Stimulated activated CD4-positive, alpha-beta T cell treated with anti-CD3 and anti-CD28 coated beads, Interleukin-1b, Interleukin-23, amount 100 ng/mL, for 1 hour (primary cell): ENCODE measurements around the gene EXOSC1.
"Not testable (repeated sequence)": the region's sequence is repeated elsewhere in the genome, so short reads cannot be mapped to it uniquely, and the experiment has no call there.

Experiments used
- DNase-seq, 2 donors: peaks; one replicate each; pipeline ENCODE4 v3.0.0-alpha.2; 2020; ENCODE audit warnings: low read depth in 2 of 2

Gene EXOSC1

DNA sequence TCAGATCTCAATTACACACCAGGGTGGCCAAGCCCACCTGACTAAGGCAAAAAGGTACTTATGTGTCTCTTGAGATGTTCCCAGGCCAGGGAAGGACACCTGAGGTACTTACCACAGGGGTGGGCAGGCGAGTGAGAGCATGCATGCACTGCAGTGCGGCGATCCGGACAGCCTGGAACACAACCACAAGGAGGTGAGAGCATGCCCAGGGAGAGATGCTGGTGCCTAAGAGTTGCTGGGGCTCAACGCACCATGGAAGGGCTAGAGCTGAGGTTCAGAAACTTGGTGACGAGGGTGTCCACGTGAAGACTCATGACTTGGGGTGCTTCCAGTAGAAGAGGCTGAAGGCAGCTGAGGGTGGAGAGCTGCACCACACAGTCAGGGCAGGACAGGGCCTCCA is 13.3 kb upstream of the EXOSC1 start:
- no peak for DNase-seq

GRCh38 chr10:97456686-97457065 is 10.9 kb upstream of the EXOSC1 start:
- no peak for DNase-seq

DNA sequence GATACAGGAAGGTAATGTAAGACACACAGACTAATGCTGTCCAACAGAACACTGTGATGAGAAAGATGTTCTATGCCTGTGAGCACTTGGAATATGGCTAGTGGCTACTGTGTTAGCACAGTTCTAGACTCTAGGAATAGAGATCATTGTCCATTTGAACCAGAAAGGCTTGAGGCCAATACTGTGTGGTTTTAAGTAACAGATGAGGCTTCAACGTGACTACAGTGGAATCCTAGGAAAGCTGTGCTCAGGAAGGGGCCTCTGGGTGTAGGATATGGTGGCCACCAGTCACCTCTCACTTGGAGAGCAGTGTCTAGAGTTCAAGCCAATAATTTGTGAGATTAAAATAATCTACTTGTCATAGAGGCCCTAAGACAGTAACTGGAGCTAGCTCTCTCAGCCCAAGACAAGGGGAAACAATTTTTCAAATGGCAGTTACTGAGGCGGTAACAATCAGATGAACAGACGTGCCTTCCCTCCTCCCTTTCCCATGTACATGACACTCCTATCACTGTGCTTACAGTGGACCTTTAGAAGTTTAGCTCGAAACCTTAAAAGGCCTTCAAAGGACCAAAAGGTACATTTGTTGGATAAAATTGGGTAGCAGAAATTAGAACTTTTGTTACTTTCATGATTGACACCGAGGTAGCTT is 10.4 kb upstream of the EXOSC1 start:
- DNase-seq = no peak

GRCh38 chr10:97454330-97455036 is 8.7 kb upstream of the EXOSC1 start:
- DNase-seq = no peak

- no peak for DNase-seq
Observed at GRCh38 chr10:97452352-97452751, 6.5 kb upstream of the EXOSC1 start.

DNA sequence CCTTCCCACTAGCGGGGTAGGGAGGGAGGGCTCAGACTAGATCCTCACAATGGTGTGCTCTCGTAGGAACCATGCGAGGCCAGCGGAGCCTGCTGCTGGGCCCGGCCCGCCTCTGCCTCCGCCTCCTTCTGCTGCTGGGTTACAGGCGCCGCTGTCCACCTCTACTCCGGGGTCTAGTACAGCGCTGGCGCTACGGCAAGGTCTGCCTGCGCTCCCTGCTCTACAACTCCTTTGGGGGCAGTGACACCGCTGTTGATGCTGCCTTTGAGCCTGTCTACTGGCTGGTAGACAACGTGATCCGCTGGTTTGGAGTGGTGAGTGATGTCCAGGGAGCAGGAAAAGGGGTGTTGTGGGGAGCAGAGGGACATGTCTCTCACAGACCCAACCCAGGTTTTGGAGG is 5.8 kb upstream of the EXOSC1 start:
- DNase-seq = no peak

GRCh38 chr10:97450828-97451227 is 5.0 kb upstream of the EXOSC1 start:
- no peak for DNase-seq

- DNase-seq = no peak
Observed at GRCh38 chr10:97445357-97445721, 467 bp downstream of the EXOSC1 start.

GRCh38 chr10:97444212-97444611 is 1.6 kb downstream of the EXOSC1 start:
- no peak for DNase-seq

DNA sequence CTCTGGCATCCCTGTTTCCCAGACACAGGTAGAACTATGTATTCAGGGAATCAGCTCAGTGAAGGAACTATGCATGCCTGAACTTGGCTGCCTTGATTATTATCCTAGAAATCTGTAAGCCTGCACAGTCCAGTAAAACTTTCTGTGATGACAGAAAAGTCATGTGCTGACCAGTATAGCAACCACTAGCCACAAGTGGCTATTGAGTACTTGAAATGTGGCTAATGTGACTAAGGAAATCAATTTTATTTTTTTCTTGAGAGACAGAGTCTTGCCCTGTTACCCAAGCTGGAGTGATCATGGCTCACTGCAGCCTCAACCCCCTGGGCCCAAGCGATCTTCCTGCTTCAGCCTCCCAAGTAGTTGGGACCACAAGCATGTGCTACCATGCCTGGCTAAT is 3.5 kb downstream of the EXOSC1 start:
- no peak for DNase-seq

GRCh38 chr10:97435211-97435610 is 10.6 kb downstream of the EXOSC1 start:
- no peak for DNase-seq

- DNase-seq = no peak
Observed at GRCh38 chr10:97434557-97434956, 11.2 kb downstream of the EXOSC1 start.

DNA sequence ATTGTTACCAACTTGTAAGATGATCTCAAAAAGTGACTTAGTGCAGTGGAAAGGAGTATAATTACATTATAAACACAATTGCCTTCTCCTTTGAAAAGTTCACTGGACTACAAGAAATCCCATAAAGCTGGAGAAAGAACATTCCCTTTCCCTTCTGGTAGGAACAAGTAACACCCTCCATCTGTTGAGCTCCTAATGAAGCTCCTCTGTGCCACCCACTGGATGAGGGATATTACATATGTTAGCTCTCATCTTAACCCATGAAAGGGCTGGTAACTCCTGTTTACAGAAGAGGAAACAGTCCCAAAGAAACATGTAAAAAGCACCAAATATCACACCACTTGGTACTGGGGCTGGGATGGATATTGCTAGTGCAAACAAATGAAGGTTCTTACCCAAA is 11.8 kb downstream of the EXOSC1 start:
- no peak for DNase-seq

DNA sequence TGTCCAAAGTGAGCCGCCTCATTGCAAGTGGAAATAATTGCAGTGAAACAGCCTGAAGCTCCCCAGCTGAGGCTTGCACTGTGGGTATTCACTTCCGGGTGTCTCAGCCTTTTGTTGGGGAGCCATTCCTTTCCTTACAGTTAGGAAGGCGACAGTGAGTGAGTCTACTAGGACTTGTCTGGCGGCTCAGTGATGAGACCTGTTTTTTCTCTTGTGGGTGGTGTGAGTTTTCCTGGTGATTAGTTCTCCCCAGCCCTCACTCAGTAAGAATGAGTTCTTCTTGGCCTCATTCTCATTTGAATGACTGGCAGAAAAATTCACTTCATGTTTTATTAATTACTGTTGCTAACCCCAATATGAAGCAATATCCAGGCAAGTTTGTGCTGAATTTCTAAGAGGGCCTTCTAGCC is 17.2 kb downstream of the EXOSC1 start:
- no peak for DNase-seq

DNA sequence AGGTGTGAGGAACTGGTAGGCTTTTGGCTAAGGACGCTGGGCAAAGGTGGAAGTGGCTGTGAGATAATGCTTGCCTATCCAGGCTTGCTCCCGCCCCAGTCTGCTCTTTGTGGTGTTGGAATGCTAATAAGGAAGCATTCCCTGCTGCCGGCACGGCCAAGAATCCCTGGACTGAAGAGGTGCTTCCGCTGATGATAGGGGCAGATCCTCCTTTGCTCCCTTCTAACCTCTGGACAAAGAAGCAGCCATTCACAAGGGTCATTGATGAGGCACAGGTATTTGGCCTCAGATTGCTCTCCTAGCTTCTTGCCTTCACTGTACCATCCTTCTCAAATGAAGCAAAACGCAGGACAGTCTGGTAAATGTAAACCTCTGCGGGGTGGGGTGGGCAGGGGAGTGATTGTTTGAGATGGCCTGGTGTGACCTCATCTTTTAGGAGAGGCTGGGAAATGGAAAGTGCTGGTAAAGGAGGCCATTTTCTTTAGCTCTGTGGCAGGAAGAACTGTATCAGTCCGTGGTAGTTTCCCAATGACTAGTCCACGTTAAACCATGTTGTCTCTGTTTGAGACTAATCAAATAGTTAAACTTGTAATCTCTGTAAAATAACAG is 18.1 kb downstream of the EXOSC1 start:
- DNase-seq = no peak

DNA sequence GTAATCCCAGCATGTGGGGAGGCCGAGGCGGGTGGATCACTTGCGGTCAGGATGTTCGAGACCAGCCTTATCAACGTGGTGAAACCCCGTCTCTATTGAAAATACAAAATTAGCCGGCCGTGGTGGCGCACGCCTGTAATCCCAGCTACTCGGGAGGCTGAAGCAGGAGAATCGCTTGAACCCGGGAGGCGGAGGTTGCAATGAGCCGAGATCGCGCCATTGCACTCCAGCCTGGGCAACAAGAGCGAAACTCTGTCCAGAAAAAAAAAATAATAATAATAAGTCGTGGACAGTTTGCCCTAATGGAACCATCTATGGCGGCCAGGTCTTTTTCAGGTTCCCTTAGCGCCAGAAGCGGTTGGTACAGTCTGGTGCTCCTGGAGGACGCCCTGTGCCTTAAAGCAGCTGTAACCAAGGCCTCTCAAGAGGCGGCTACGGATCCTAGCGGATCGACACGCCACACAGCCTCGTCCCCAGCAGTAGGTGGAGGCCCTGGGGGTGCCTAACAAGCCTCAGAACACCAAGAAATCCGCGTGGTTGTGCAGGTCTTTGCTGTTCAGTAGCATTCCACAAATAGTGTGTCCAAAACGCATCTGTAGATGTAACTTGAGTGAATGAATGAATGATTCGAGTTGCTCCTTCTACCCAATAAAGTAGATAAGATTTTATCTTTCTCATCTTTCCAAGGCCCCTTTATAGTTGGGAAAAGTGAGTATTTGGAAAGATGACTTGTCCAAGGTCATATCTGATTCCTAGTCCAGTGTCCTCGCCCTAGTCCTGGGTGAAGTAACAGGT is 18.8 kb downstream of the EXOSC1 start:
- no peak for DNase-seq

- DNase-seq = peak; percentile 87 to 90
Observed at GRCh38 chr10:97425964-97426775, 19.6 kb downstream of the EXOSC1 start, which contains the start of gene PGAM1. TSS of gene PGAM1 (plus strand) at chr10:97426191. CDS start at chr10:97426308, 117 bp downstream.

GRCh38 chr10:97423757-97424098 is 22.1 kb downstream of the EXOSC1 start:
- not testable (repeated sequence) for DNase-seq

DNA sequence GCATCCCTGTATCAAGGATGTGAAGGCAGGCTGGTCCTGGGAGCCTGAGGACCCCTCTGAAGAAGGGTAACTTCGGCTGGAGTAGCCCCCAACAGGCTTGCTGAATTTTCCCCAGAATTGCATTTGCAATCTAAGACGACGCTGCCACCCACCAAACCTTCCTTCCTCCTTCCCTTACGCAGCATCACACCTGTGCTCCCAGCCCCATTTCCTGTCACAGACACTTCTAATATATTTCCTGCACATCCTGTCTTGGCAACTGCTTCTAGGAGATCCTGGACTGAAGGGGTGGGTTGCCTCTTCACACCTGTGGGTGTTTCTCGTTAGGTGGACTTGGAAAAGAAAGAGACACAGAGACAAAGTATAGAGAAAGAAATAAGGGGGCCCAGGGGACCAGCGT is 29.2 kb downstream of the EXOSC1 start:
- no peak for DNase-seq

GRCh38 chr10:97412891-97413304 is 32.9 kb downstream of the EXOSC1 start:
- no peak for DNase-seq

DNA sequence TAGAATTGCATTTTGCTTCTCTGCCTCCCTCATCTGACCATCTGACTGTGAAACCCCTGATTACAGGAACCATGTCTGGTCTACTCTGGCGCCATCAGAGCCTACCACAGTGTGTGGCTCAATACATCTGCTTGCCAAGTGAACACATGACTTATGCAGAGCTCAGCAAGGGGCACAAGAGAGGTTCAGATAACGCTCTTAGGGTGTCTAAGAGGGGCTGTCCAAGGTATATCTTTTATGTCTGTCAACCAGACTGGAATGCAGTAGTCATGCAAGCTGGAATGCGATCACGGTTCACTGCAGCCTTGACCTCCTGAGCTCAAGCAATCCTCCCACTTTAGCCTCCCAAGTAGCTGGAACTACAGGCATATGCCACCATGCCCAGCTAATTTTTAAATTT is 34.4 kb downstream of the EXOSC1 start:
- DNase-seq = no peak
